OCI-LY1 (cell line): ENCODE data around the gene PRRC1.

Experiments used
- H2AFZ ChIP-seq: fragments of 200-600 bp; sonication (generic), shearing (Covaris generic); 2 replicates; pipeline ENCODE4 v1.6.0; 2014; ENCODE audit warnings: antibody characterized with exemption, mild to moderate bottlenecking, low read length
- H3F3A ChIP-seq: fragments of 200-600 bp; sonication (generic), shearing (Covaris generic); 2 replicates; pipeline ENCODE4 v1.6.0; 2014; ENCODE audit warnings: mild to moderate bottlenecking, antibody characterized with exemption, low read length, moderate library complexity; ENCODE audit not compliant: insufficient read depth
- H3K27ac ChIP-seq: fragments of 200-600 bp; sonication (generic); 2 replicates; pipeline ENCODE4 v1.5.1; 2014; ENCODE audit warnings: low read length, mixed run types, mild to moderate bottlenecking, low read depth; ENCODE audit not compliant: poor library complexity, severe bottlenecking
- H3K27me3 ChIP-seq: fragments of 200-600 bp; sonication (generic); 2 replicates; pipeline ENCODE4 v1.6.0; 2014; ENCODE audit warnings: antibody characterized with exemption, mild to moderate bottlenecking, low read length, moderate library complexity; ENCODE audit not compliant: insufficient read depth
- H3K36me3 ChIP-seq: fragments of 200-600 bp; sonication (generic); 2 replicates; pipeline ENCODE4 v1.6.1; 2014; ENCODE audit warnings: mild to moderate bottlenecking, antibody characterized with exemption, low read length, moderate library complexity, mixed read lengths; ENCODE audit not compliant: insufficient read depth
- H3K4me1 ChIP-seq: fragments of 200-600 bp; sonication (generic); 2 replicates; pipeline ENCODE4 v1.5.1; 2014; ENCODE audit warnings: mild to moderate bottlenecking, low read length, moderate library complexity; ENCODE audit not compliant: insufficient read depth, severe bottlenecking
- H3K4me2 ChIP-seq: fragments of 200-600 bp; sonication (generic), shearing (Covaris generic); 2 replicates; pipeline ENCODE4 v1.6.1; 2014; ENCODE audit warnings: low read length
- H3K4me3 ChIP-seq: fragments of 200-600 bp; sonication (generic); 2 replicates; pipeline ENCODE4 v1.5.1; 2014; ENCODE audit warnings: low read length, low read depth, mild to moderate bottlenecking, mixed read lengths; ENCODE audit not compliant: poor library complexity, severe bottlenecking
- H3K79me2 ChIP-seq: fragments of 200-600 bp; shearing (Covaris generic); 2 replicates; pipeline ENCODE4 v1.6.1; 2016; ENCODE audit warnings: mixed run types, low read length, mixed read lengths; ENCODE audit not compliant: insufficient read depth
- H3K9ac ChIP-seq: fragments of 200-600 bp; sonication (generic), shearing (Covaris generic); 2 replicates; pipeline ENCODE4 v1.6.1; 2014; ENCODE audit warnings: mild to moderate bottlenecking, low read length, mixed read lengths
- H3K9me2 ChIP-seq: fragments of 200-600 bp; sonication (generic), shearing (Covaris generic); 2 replicates; pipeline ENCODE4 v1.6.1; 2014; ENCODE audit warnings: low read depth, mild to moderate bottlenecking, low read length, mixed read lengths
- H3K9me3 ChIP-seq: fragments of 200-600 bp; shearing (Covaris generic); 2 replicates; pipeline ENCODE4 v1.6.1; 2014; ENCODE audit warnings: low read length, mixed read lengths
- H4K20me1 ChIP-seq: fragments of 200-600 bp; sonication (generic), shearing (Covaris generic); 2 replicates; pipeline ENCODE4 v1.6.0; 2016; ENCODE audit warnings: mild to moderate bottlenecking, low read length; ENCODE audit not compliant: insufficient read depth
- EZH2 ChIP-seq: fragments of 200-600 bp; sonication (generic), shearing (Covaris generic); IDR thresholded peaks from 2 replicates; pipeline ENCODE4 v1.8.0; 2017; ENCODE audit warnings: borderline replicate concordance, mixed run types, mild to moderate bottlenecking, antibody characterized with exemption, low read length, moderate library complexity, mixed read lengths
- TF ChIP-seq, protein P1 (sequence below): fragments of 200-600 bp; sonication (generic), shearing (Covaris generic); IDR thresholded peaks from 2 replicates; pipeline ENCODE4 v1.5.1; 2017; ENCODE audit warnings: mild to moderate bottlenecking, antibody characterized with exemption, low read length, moderate library complexity, mixed read lengths

PRRC1 gene

DNA sequence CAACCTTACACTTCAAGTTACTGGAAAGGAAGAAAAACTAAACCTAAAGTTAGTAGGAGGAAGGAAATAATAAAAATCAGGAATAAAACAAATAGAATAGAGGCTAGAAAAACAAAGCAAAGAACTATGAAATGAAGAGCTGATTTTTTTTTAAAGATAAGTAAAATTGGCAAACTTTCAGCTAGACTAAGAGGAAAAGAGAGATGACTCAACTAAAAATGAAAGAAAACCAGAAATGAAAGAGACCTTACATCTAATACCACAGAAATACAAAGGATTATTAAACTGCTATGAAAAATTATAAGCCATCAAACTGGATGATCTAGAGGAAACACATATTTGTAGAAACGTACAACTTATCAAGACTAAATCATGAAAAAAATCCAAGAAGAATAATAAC lies 60.0 kb downstream of the PRRC1 start:
- H3K9me3 ChIP-seq = peaks cover 8% of the 10 kb centered on the region
- no peak overlapping the region for H3K9ac ChIP-seq
- H3K9me2 ChIP-seq = no peaks in the 10 kb centered on the region
- peaks cover 17% of the 10 kb centered on the region for H3K4me1 ChIP-seq
- H3K4me3 ChIP-seq = no peak overlapping the region
- no peak for TF ChIP-seq EZH2
- TF ChIP-seq, protein P1, sequence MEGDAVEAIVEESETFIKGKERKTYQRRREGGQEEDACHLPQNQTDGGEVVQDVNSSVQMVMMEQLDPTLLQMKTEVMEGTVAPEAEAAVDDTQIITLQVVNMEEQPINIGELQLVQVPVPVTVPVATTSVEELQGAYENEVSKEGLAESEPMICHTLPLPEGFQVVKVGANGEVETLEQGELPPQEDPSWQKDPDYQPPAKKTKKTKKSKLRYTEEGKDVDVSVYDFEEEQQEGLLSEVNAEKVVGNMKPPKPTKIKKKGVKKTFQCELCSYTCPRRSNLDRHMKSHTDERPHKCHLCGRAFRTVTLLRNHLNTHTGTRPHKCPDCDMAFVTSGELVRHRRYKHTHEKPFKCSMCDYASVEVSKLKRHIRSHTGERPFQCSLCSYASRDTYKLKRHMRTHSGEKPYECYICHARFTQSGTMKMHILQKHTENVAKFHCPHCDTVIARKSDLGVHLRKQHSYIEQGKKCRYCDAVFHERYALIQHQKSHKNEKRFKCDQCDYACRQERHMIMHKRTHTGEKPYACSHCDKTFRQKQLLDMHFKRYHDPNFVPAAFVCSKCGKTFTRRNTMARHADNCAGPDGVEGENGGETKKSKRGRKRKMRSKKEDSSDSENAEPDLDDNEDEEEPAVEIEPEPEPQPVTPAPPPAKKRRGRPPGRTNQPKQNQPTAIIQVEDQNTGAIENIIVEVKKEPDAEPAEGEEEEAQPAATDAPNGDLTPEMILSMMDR = no peak
- H2AFZ ChIP-seq = no peak overlapping the region
- H3K36me3 ChIP-seq = no peaks in the 10 kb centered on the region
- no peaks in the 10 kb centered on the region for H3K79me2 ChIP-seq
- no peak overlapping the region for H3K4me2 ChIP-seq
- H3K27ac ChIP-seq = no peak overlapping the region
- H3K27me3 ChIP-seq = no peaks in the 10 kb centered on the region
- no peaks in the 10 kb centered on the region for H3F3A ChIP-seq
- no peaks in the 10 kb centered on the region for H4K20me1 ChIP-seq

- TF ChIP-seq, protein P1 = no peak
- TF ChIP-seq EZH2 = no peak
- Histone ChIP-seq H3F3A (no peaks in the 10 kb centered on the region), H3K9ac (no peak overlapping the region), H3K4me2 (no peak overlapping the region), H3K4me3 (no peak overlapping the region), H3K27me3 (no peaks in the 10 kb centered on the region), H3K9me2 (no peaks in the 10 kb centered on the region), H3K9me3 (no peaks in the 10 kb centered on the region; the same call in 1 of the 2 replicates), H4K20me1 (no peaks in the 10 kb centered on the region), H3K36me3 (no peaks in the 10 kb centered on the region), H2AFZ (no peak overlapping the region), H3K79me2 (no peaks in the 10 kb centered on the region), H3K27ac (no peak overlapping the region), H3K4me1 (peaks cover 38% of the 10 kb centered on the region)
These were observed 63.3 kb downstream of the PRRC1 start for GRCh38 chr5:127580731-127581130.

DNA sequence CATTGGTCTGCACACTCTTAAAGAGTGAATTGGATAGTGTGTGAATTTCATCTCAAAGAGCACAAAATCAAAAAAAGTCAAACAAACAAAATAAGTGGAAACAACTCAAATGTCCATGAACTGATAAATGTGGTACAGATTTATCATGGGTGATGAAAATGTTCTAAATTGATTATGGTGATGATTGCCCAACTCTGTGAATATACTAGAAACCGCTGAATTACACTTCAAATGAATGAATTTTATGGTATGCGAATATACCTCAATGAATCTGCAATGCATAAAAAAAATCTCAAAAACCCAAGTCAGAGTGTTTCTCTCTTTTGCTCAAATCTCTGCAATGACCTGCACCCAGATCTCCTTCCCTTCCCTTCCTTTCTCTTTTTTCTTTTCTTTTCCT lies 64.0 kb downstream of the PRRC1 start:
- Histone ChIP-seq H3K4me3 (no peak overlapping the region), H3K4me2 (no peak overlapping the region), H3K9me2 (no peaks in the 10 kb centered on the region), H3K27ac (no peak overlapping the region), H3K9me3 (no peaks in the 10 kb centered on the region; the same call in 1 of the 2 replicates), H3K4me1 (peaks cover 45% of the 10 kb centered on the region), H3F3A (no peaks in the 10 kb centered on the region), H3K9ac (no peak overlapping the region), H2AFZ (no peak overlapping the region), H3K79me2 (no peaks in the 10 kb centered on the region), H3K36me3 (no peaks in the 10 kb centered on the region), H4K20me1 (no peaks in the 10 kb centered on the region), H3K27me3 (no peaks in the 10 kb centered on the region)
- TF ChIP-seq EZH2 = no peak
- TF ChIP-seq, protein P1 = no peak
